ENCODE data around the gene VPS13C. TPM values are rescaled to one million over a fixed set of nuclear protein-coding genes. Genes with fewer than 3 reads are reported as not detected.

VPS13C gene
- total RNA-seq, 1 donor: 117 TPM

DNA sequence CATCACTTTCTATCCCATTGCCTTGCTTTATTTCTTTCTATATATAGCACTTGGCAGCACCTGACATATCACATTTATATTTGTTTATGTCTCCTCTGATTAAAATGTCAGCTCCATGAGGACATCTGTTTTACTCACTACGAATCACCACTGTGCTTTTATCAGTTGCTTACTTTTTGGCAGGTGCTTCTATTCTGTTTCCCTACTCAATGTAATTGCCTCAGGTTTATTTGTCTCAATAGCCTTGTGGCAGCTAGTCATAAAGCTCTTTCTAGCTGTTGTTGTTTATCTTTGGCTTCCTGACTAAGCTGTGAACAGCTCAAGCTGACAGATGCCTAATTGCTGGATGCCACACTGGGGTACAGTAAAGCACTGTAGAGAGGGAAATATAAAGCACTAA is 85.5 kb downstream of the VPS13C start:
- Histone ChIP-seq H3K27me3 (ENCODE audit: insufficient read depth, low read length) (no peaks in the 10 kb centered on the region), H3K4me1 (ENCODE audit: insufficient read depth, low read length) (no peaks in the 10 kb centered on the region), H3K4me3 (ENCODE audit: insufficient read depth, low read length) (no peak overlapping the region), H3K9me3 (ENCODE audit: low read depth, low read length) (no peaks in the 10 kb centered on the region), H3K79me2 (ENCODE audit: insufficient read depth, low read length) (no peaks in the 10 kb centered on the region), H3K27ac (ENCODE audit: low read depth, low read length) (no peak overlapping the region), H3K36me3 (ENCODE audit: insufficient read depth, low read length) (peaks cover 20% of the 10 kb centered on the region), H3K4me2 (ENCODE audit: insufficient read depth, low read length) (no peak overlapping the region), H4K20me1 (ENCODE audit: insufficient read depth, low read length) (no peaks in the 10 kb centered on the region), H2AFZ (ENCODE audit: low read length) (no peak overlapping the region)
- TF ChIP-seq, protein P1, sequence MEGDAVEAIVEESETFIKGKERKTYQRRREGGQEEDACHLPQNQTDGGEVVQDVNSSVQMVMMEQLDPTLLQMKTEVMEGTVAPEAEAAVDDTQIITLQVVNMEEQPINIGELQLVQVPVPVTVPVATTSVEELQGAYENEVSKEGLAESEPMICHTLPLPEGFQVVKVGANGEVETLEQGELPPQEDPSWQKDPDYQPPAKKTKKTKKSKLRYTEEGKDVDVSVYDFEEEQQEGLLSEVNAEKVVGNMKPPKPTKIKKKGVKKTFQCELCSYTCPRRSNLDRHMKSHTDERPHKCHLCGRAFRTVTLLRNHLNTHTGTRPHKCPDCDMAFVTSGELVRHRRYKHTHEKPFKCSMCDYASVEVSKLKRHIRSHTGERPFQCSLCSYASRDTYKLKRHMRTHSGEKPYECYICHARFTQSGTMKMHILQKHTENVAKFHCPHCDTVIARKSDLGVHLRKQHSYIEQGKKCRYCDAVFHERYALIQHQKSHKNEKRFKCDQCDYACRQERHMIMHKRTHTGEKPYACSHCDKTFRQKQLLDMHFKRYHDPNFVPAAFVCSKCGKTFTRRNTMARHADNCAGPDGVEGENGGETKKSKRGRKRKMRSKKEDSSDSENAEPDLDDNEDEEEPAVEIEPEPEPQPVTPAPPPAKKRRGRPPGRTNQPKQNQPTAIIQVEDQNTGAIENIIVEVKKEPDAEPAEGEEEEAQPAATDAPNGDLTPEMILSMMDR (IDR thresholded peaks at IDR 0.05; ENCODE audit: extremely low read depth, low read depth, low read length): no peak
- DNase-seq (ENCODE audit: insufficient read length, low spot score, missing footprints): no peak

DNA sequence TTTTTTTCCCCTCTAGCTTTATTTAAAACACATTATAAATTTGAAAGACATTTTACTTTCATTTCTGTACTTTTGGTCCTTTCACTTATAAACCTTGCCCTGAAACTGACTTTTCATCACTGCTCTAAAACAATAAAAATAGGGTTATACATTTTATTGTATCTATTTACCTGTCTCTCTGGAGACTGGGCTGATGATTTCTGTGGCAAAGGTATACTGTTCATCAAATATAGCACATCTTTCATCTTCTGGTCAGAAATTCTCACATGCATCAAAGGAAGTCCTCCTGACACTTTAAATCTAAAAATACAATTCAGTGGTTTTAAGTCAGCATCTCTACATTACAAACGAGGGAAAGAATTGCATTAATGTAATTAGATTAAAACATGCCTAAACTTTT is 86.1 kb downstream of the VPS13C start:
- no peaks in the 10 kb centered on the region for H4K20me1 ChIP-seq (ENCODE audit: insufficient read depth, low read length)

DNA sequence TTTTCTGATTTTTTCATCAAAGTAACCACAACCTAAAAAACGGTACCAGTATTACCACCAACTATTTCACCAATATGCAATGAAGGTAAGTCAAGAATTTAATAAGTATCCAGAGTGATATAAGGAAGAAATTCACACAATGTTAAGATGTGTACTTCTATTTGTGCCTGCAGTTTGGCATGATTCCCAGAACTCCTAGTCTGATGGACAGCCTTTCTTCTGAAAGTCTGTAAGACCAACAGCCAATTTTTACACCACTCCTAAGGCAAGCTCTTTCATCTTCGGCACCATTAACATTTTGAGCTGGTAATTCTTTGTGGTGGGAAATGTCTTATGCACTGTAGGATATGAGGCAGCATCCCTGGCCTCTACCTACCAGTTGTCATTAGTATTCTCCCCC is 108.3 kb downstream of the VPS13C start:
- Histone ChIP-seq H4K20me1 (ENCODE audit: insufficient read depth, low read length) (no peaks in the 10 kb centered on the region), H3K79me2 (ENCODE audit: insufficient read depth, low read length) (no peaks in the 10 kb centered on the region), H2AFZ (ENCODE audit: low read length) (no peak overlapping the region), H3K4me1 (ENCODE audit: insufficient read depth, low read length) (no peaks in the 10 kb centered on the region), H3K27me3 (ENCODE audit: insufficient read depth, low read length) (no peaks in the 10 kb centered on the region), H3K36me3 (ENCODE audit: insufficient read depth, low read length) (peaks cover 10% of the 10 kb centered on the region), H3K9me3 (ENCODE audit: low read depth, low read length) (no peaks in the 10 kb centered on the region), H3K27ac (ENCODE audit: low read depth, low read length) (no peak overlapping the region), H3K4me3 (ENCODE audit: insufficient read depth, low read length) (no peak overlapping the region), H3K4me2 (ENCODE audit: insufficient read depth, low read length) (no peak overlapping the region)
- TF ChIP-seq, protein P1 (IDR thresholded peaks at IDR 0.05; ENCODE audit: extremely low read depth, low read depth, low read length): no peak
- no peak for DNase-seq (ENCODE audit: insufficient read length, low spot score, missing footprints)

More for the DNA sequence above, 86.1 kb downstream of the VPS13C start:
- Histone ChIP-seq H3K4me2 (ENCODE audit: insufficient read depth, low read length) (no peak overlapping the region), H3K27ac (ENCODE audit: low read depth, low read length) (no peak overlapping the region), H3K4me3 (ENCODE audit: insufficient read depth, low read length) (no peak overlapping the region), H2AFZ (ENCODE audit: low read length) (no peak overlapping the region), H3K27me3 (ENCODE audit: insufficient read depth, low read length) (no peaks in the 10 kb centered on the region), H3K4me1 (ENCODE audit: insufficient read depth, low read length) (no peaks in the 10 kb centered on the region), H3K36me3 (ENCODE audit: insufficient read depth, low read length) (peaks cover 20% of the 10 kb centered on the region), H3K79me2 (ENCODE audit: insufficient read depth, low read length) (no peaks in the 10 kb centered on the region), H3K9me3 (ENCODE audit: low read depth, low read length) (no peaks in the 10 kb centered on the region)
- TF ChIP-seq, protein P1 (IDR thresholded peaks at IDR 0.05; ENCODE audit: extremely low read depth, low read depth, low read length): no peak
- no peak for DNase-seq (ENCODE audit: insufficient read length, low spot score, missing footprints)

DNA sequence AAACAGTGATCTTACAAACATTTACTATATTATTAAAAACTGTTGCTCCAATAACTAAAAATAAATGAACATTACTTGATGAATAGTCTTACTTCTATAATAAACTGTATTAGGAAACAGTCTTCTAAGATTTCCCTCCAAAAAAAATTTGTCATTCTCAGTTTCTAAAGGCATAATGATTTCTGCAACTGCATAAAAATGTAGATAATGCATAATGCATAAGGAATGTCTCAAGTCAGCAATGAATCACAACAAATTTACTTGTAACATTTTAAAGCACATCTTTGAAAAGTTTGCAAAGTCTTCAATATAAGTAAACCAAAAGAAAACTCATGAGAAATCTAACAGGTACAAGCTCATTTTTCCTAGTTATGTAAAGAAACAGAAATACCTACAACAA is 113.5 kb downstream of the VPS13C start:
- Histone ChIP-seq H3K36me3 (ENCODE audit: insufficient read depth, low read length) (peaks cover 19% of the 10 kb centered on the region), H3K79me2 (ENCODE audit: insufficient read depth, low read length) (no peaks in the 10 kb centered on the region), H3K4me3 (ENCODE audit: insufficient read depth, low read length) (no peak overlapping the region), H3K9me3 (ENCODE audit: low read depth, low read length) (no peaks in the 10 kb centered on the region), H4K20me1 (ENCODE audit: insufficient read depth, low read length) (no peaks in the 10 kb centered on the region), H2AFZ (ENCODE audit: low read length) (no peak overlapping the region), H3K27me3 (ENCODE audit: insufficient read depth, low read length) (no peaks in the 10 kb centered on the region), H3K4me2 (ENCODE audit: insufficient read depth, low read length) (no peak overlapping the region), H3K4me1 (ENCODE audit: insufficient read depth, low read length) (no peaks in the 10 kb centered on the region), H3K27ac (ENCODE audit: low read depth, low read length) (no peak overlapping the region)
- TF ChIP-seq, protein P1 (IDR thresholded peaks at IDR 0.05; ENCODE audit: extremely low read depth, low read depth, low read length): no peak
- no peak for DNase-seq (ENCODE audit: insufficient read length, low spot score, missing footprints)
